Measurements from ENCODE around the gene SLC25A38. TPM values are rescaled to one million over a fixed set of nuclear protein-coding genes. Genes with fewer than 3 reads are reported as not detected.

The SLC25A38 gene
- total RNA-seq, 2 experiments from 2014 or later, result 43.2 to 44.7 TPM

DNA sequence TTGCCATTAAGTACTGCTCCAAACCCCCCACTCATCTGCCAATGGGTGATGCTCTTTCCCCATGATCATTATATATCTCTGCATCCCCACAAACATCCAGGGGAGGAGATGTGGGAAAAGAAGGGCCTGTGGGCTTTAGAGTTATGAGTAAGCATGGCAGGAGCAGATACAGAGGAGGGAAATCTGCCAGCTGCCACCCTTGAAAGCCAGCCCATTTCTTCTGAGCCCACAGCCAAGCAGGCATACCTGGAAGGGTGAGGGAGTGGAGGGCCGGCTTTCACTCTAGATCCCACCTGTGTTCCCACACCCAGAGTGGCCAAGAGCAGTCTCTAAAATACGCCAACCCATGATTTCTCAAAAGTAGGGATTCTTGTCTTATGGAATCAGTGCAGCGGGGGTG lies 1.7 kb upstream of the SLC25A38 start:
- ChIA-PET POLR2A (no interaction called here), CTCF (interaction anchor here (0.7 kb wide), 1 partner anchor 89 kb away, joined by 3 read pairs; no protein-coding TSS in a partner anchor)
- intact Hi-C loops (cut with DNase I, micrococcal nuclease), result loop anchor here (5.0 to 10.0 kb wide), 6 partner anchors 36 to 1377 kb away; partner anchors contain the start of genes GORASP1 (in 1 of the 2), RPL14 (in 1 of the 2), SCN11A (in 1 of the 2) and TTC21A (in 1 of the 2)
- peaks cover 44% of the 10 kb centered on the region for H3K4me1 ChIP-seq (ENCODE audit: insufficient read depth, low read length)
- H3K36me3 ChIP-seq (ENCODE audit: insufficient read depth, low read length), result peaks cover 1% of the 10 kb centered on the region
- no peaks in the 10 kb centered on the region for H3K27me3 ChIP-seq (ENCODE audit: control insufficient read depth in 1 of 2, insufficient read depth in 2 of 2, low read length in 2 of 2)
- no peak overlapping the region for H3K27ac ChIP-seq (ENCODE audit: low read depth in 1 of 2, low read length in 2 of 2)
- no peaks in the 10 kb centered on the region for H3K9me3 ChIP-seq (ENCODE audit: control insufficient read depth in 1 of 2, insufficient read depth in 1 of 2, low read length in 2 of 2)
- Mint-ChIP-seq H3K36me3 (ENCODE audit: low read depth) (peaks cover 11% of the 10 kb centered on the region), H3K27ac (peak overlapping the region; percentile 30), H3K4me1 (ENCODE audit: low read depth) (peaks cover 40% of the 10 kb centered on the region), H3K9me3 (no peaks in the 10 kb centered on the region), H3K4me3 (peak overlapping the region; percentile 65), H3K27me3 (no peaks in the 10 kb centered on the region)
- ATAC-seq (ENCODE audit: poor library complexity) (no peak), DNase-seq (no peak)
- TF ChIP-seq, protein P1, sequence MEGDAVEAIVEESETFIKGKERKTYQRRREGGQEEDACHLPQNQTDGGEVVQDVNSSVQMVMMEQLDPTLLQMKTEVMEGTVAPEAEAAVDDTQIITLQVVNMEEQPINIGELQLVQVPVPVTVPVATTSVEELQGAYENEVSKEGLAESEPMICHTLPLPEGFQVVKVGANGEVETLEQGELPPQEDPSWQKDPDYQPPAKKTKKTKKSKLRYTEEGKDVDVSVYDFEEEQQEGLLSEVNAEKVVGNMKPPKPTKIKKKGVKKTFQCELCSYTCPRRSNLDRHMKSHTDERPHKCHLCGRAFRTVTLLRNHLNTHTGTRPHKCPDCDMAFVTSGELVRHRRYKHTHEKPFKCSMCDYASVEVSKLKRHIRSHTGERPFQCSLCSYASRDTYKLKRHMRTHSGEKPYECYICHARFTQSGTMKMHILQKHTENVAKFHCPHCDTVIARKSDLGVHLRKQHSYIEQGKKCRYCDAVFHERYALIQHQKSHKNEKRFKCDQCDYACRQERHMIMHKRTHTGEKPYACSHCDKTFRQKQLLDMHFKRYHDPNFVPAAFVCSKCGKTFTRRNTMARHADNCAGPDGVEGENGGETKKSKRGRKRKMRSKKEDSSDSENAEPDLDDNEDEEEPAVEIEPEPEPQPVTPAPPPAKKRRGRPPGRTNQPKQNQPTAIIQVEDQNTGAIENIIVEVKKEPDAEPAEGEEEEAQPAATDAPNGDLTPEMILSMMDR (IDR thresholded peaks at IDR 0.05), result no peak
- no peak overlapping the region for H3K4me3 ChIP-seq (ENCODE audit: low read length)

DNA sequence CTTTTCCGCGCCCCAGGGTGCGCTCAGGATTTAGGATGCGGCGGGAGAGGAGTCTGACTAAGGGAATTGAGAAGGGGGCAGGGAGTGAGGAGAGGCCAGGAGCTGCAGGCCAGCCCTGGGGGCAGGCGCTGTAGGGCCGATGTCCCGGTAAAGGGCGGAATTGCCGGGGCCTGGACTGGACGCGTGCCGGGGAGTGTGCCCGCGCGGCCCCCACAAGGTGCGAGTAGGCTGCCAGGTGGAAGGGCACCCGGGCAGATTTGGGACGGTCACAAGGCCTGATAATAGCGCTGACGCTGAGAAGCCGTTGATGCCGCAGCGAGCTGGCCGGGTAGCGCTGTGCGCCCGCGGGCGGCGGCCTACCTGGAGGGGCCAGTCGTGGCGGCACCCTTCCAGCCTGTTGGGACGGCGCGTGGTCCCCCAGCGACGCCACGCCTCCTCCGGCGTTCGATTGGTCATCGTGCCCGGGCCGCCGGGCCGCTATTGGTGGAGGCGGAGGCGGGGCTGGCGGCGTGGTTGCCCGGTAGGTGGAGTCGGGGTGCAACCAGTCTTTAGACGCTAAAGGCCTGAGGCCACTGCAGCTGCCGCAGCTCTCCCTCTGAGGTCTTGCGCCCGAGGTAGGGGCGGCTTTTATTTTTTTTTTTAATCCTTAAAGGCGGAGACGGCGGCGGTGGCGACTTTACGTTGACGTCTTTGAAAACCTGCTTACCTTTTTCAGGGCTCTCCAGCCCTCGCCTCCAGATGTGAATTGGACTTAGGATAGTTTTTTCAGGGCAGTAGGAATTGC lies 903 bp downstream of the SLC25A38 start:
- no peaks in the 10 kb centered on the region for H3K27me3 ChIP-seq (ENCODE audit: control insufficient read depth in 1 of 2, insufficient read depth in 2 of 2, low read length in 2 of 2)
- peak overlapping the region; percentile 94 for H3K4me3 Mint-ChIP-seq
- peaks cover 62% of the 10 kb centered on the region for H3K4me1 Mint-ChIP-seq (ENCODE audit: low read depth)
- H3K27me3 Mint-ChIP-seq, result no peaks in the 10 kb centered on the region
- peak overlapping the region; percentile 95 for H3K4me3 ChIP-seq (ENCODE audit: low read length)
- TF ChIP-seq, protein P1 (IDR thresholded peaks at IDR 0.05), result no peak
- H3K36me3 Mint-ChIP-seq (ENCODE audit: low read depth), result peaks cover 22% of the 10 kb centered on the region
- DNase-seq (peak; percentile 85 to 96 (median 94)), ATAC-seq (ENCODE audit: poor library complexity) (peak; percentile 73)
- intact Hi-C loops (cut with DNase I, micrococcal nuclease), result loop anchor here (1.0 to 10.0 kb wide), 8 partner anchors 22 to 1379 kb away; partner anchors contain the start of genes GORASP1 (in 1 of the 2), RPL14 (in 1 of the 2), RPSA (in 1 of the 2) and SCN11A (in 1 of the 2)
- peak overlapping the region; percentile 93 to 97 for H3K27ac ChIP-seq (ENCODE audit: low read depth in 1 of 2, low read length in 2 of 2)
- CTCF ChIA-PET, result interaction anchor here (0.9 to 2.6 kb wide), 3 partner anchors 22 to 925 kb away, joined by 3 to 15 read pairs (median 5); partner anchors contain the start of gene RPSA
- H3K4me1 ChIP-seq (ENCODE audit: insufficient read depth, low read length), result peaks cover 58% of the 10 kb centered on the region
- H3K9me3 Mint-ChIP-seq, result no peaks in the 10 kb centered on the region
- H3K27ac Mint-ChIP-seq, result peak overlapping the region; percentile 97
- peaks cover 3% of the 10 kb centered on the region for H3K36me3 ChIP-seq (ENCODE audit: insufficient read depth, low read length)
- H3K9me3 ChIP-seq (ENCODE audit: control insufficient read depth in 1 of 2, insufficient read depth in 1 of 2, low read length in 2 of 2), result no peaks in the 10 kb centered on the region
- POLR2A ChIA-PET, result interaction anchor here (0.6 to 2.3 kb wide), 6 partner anchors 14 to 116 kb away, joined by 3 to 34 read pairs (median 4); partner anchors contain the start of gene RPSA

DNA sequence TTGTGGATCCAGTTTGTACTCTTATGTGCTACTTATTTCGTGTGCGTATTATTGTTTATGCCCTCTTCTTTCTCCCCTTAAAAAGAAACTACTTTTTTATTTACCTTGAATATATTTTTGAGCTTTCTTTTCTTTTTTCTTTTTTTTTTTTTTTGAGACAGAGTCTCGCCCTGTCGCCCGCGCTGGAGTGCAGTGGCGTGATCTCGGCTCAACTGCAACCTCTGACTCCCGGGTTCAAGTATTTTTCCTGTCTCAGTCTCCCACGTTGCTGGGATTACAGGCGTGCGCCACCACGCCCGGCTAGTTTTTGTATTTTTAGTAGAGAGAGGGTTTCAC lies 1.5 kb downstream of the SLC25A38 start:
- peaks cover 6% of the 10 kb centered on the region for H3K36me3 ChIP-seq (ENCODE audit: insufficient read depth, low read length)
- Mint-ChIP-seq H3K27me3 (no peaks in the 10 kb centered on the region), H3K4me1 (ENCODE audit: low read depth) (peaks cover 67% of the 10 kb centered on the region), H3K4me3 (peak overlapping the region; percentile 94), H3K27ac (peak overlapping the region; percentile 97), H3K9me3 (no peaks in the 10 kb centered on the region), H3K36me3 (ENCODE audit: low read depth) (peaks cover 28% of the 10 kb centered on the region)
- no peaks in the 10 kb centered on the region for H3K9me3 ChIP-seq (ENCODE audit: control insufficient read depth in 1 of 2, insufficient read depth in 1 of 2, low read length in 2 of 2)
- peak overlapping the region; percentile 95 for H3K4me3 ChIP-seq (ENCODE audit: low read length)
- no peak for DNase-seq
- peaks cover 60% of the 10 kb centered on the region for H3K4me1 ChIP-seq (ENCODE audit: insufficient read depth, low read length)
- POLR2A ChIA-PET, result interaction anchor here (1.0 to 2.3 kb wide), 6 partner anchors 13 to 1220 kb away, joined by 3 to 34 read pairs (median 4); partner anchors contain the start of gene RPSA
- ATAC-seq (ENCODE audit: poor library complexity), result no peak
- TF ChIP-seq, protein P1 (IDR thresholded peaks at IDR 0.05), result no peak
- no peaks in the 10 kb centered on the region for H3K27me3 ChIP-seq (ENCODE audit: control insufficient read depth in 1 of 2, insufficient read depth in 2 of 2, low read length in 2 of 2)
- H3K27ac ChIP-seq (ENCODE audit: low read depth in 1 of 2, low read length in 2 of 2), result peak overlapping the region in 1 of 2 donors; percentile 6
- intact Hi-C loops (cut with DNase I, micrococcal nuclease), result loop anchor here (5.0 to 10.0 kb wide), 6 partner anchors 33 to 1380 kb away; partner anchors contain the start of genes GORASP1 (in 1 of the 2), RPL14 (in 1 of the 2), SCN11A (in 1 of the 2) and TTC21A (in 1 of the 2)
- CTCF ChIA-PET, result interaction anchor here (0.9 to 2.6 kb wide), 3 partner anchors 22 to 924 kb away, joined by 3 to 15 read pairs (median 5); partner anchors contain the start of gene RPSA

Data from CD4-positive, alpha-beta T cell (primary cell).